HFF-Myc (cell line): ENCODE data around the gene MDFI.

Experiments used
- DNase-seq: peaks from one replicate; pipeline ENCODE4 v3.0.0-alpha.2; 2011; ENCODE audit warnings: low read depth; ENCODE audit errors: extremely low read depth
- H3K4me3 ChIP-seq: replicated peaks from 2 replicates; pipeline ENCODE4 v1.5.1; 2011; ENCODE audit warnings: low read depth, mild to moderate bottlenecking, control low read depth, low read length
- CTCF ChIP-seq: IDR thresholded peaks from 2 replicates; pipeline ENCODE4 v1.5.1; 2012; ENCODE audit warnings: mild to moderate bottlenecking, low read depth, low read length, control low read depth; ENCODE audit errors: missing control alignments

Gene MDFI

GRCh38 chr6:41656002-41656691, 17.9 kb downstream of the MDFI start:
- no peak for DNase-seq
- no peak overlapping the region for H3K4me3 ChIP-seq
- TF ChIP-seq CTCF, result no peak

- DNase-seq, result no peak
- TF ChIP-seq CTCF, result no peak
- H3K4me3 ChIP-seq, result no peak overlapping the region
These were observed 19.1 kb downstream of the MDFI start for GRCh38 chr6:41657131-41658094.

- no peak overlapping the region for H3K4me3 ChIP-seq
- no peak for TF ChIP-seq CTCF
- DNase-seq, result no peak
These were observed 20.4 kb downstream of the MDFI start for GRCh38 chr6:41658636-41659035.

- no peak overlapping the region for H3K4me3 ChIP-seq
- no peak for TF ChIP-seq CTCF
- DNase-seq, result no peak
These were observed 21.7 kb downstream of the MDFI start for GRCh38 chr6:41659935-41660334.

- no peak for TF ChIP-seq CTCF
These were observed 25.3 kb downstream of the MDFI start for GRCh38 chr6:41663568-41663967.

GRCh38 chr6:41664271-41664670, 26.0 kb downstream of the MDFI start:
- TF ChIP-seq CTCF, result no peak

More at GRCh38 chr6:41663568-41663967, 25.3 kb downstream of the MDFI start:
- no peak for DNase-seq
- no peak overlapping the region for H3K4me3 ChIP-seq

More at GRCh38 chr6:41664271-41664670, 26.0 kb downstream of the MDFI start:
- H3K4me3 ChIP-seq, result no peak overlapping the region
- DNase-seq, result no peak
